HepG2 (cell line): ENCODE measurements around the gene HOMEZ. TPM values are rescaled to one million over a fixed set of nuclear protein-coding genes. Genes with fewer than 3 reads are reported as not detected.

ENCODE experiments used
- ATAC-seq: fragments of 200-7000 bp; cut with Tn5 transposase; 3 replicates; pipeline ENCODE4 v1.9.1; 2020; ENCODE audit warnings: mild to moderate bottlenecking, moderate library complexity
- BruUV-seq: library from RNA; stranded (reverse); fragments of 400-500 nt; replicated peaks from 2 replicates; lab custom pipeline; 2021; lab: Mats Ljungman, UMichigan
- CTCF ChIA-PET: fragments of 300-600 bp; formaldehyde crosslinking; extraction: SDS; loops from one replicate; lab custom pipeline; 2021; ENCODE audit warnings: low total read pairs, inconsistent platforms, low intra/inter-chr PET ratio; lab: Yijun Ruan, JAX
- POLR2A ChIA-PET: fragments of 350-600 bp; sonication (Branson Sonifier 250); formaldehyde crosslinking; loops from one replicate; lab custom pipeline; 2020; ENCODE audit warnings: antibody characterized with exemption, inconsistent platforms; lab: Yijun Ruan, JAX
- DNase-seq: peaks from one replicate; pipeline ENCODE4 v3.0.0-alpha.2; 2015; ENCODE audit warnings: low spot score
- FAIRE-seq: peaks from 3 replicates; lab custom pipeline; 2011; peaks lifted over from hg19 to GRCh38; lab: Jason Lieb, UNC
- H2AFZ ChIP-seq: one replicate; pipeline ENCODE4 v1.6.1; 2011; ENCODE audit warnings: low read length, inconsistent platforms
- H3K27ac ChIP-seq: fragments of 300-600 bp; 3 replicates; pipeline ENCODE4 v1.8.0; 2011; ENCODE audit warnings: mixed run types, mild to moderate bottlenecking, mixed read lengths, low read length, inconsistent platforms; ENCODE audit not compliant: insufficient read depth; ENCODE audit errors: extremely low read length
- H3K27me3 ChIP-seq, 2 experiments: fragments of 200-600 bp in 1 of 2; 2 replicates in 1 of 2; 3 replicates in 1 of 2; pipeline versions ENCODE4 v1.6.0 to v1.8.0; 2011; ENCODE audit warnings: low read length in 2 of 2, mild to moderate bottlenecking in 2 of 2, moderate library complexity in 2 of 2, inconsistent platforms in 1 of 2; ENCODE audit not compliant: insufficient read depth in 2 of 2, control insufficient read depth in 1 of 2
- H3K36me3 ChIP-seq, 2 experiments: fragments of 200-600 bp in 1 of 2; replicated peaks in 1 of 2; 2 replicates in 1 of 2; 3 replicates in 1 of 2; pipeline versions ENCODE4 v1.5.1 to v1.8.0; 2011; ENCODE audit warnings: low read length in 2 of 2, inconsistent platforms in 1 of 2; ENCODE audit not compliant: insufficient read depth in 2 of 2, control insufficient read depth in 1 of 2
- H3K4me1 ChIP-seq: 2 replicates; pipeline ENCODE4 v1.5.1; 2012; ENCODE audit warnings: low read length, inconsistent platforms; ENCODE audit not compliant: insufficient read depth
- H3K4me2 ChIP-seq: 2 replicates; pipeline ENCODE4 v1.6.0; 2011; ENCODE audit warnings: low read depth, low read length, inconsistent platforms
- H3K4me3 ChIP-seq, 3 experiments: fragments of 200-600 bp in 1 of 3; sonication (generic), shearing (Covaris generic) in 1 of 3; replicated peaks in 1 of 3; 2 replicates each; pipeline ENCODE4 v1.5.1; 2011 to 2016; ENCODE audit warnings: low read length in 3 of 3, inconsistent platforms in 2 of 3, low read depth in 2 of 3, mild to moderate bottlenecking in 2 of 3, control low read depth in 1 of 3, mixed read lengths in 1 of 3; ENCODE audit not compliant: insufficient read depth in 1 of 3
- H3K79me2 ChIP-seq: one replicate; pipeline ENCODE4 v1.6.1; 2011; ENCODE audit warnings: low read length, inconsistent platforms; ENCODE audit not compliant: insufficient read depth
- H3K9ac ChIP-seq: 2 replicates; pipeline ENCODE4 v1.6.0; 2011; ENCODE audit warnings: mild to moderate bottlenecking, low read depth, low read length, inconsistent platforms; ENCODE audit not compliant: insufficient read depth
- H3K9me3 ChIP-seq: 2 replicates; pipeline ENCODE4 v1.5.1; 2012; ENCODE audit warnings: mild to moderate bottlenecking, low read length
- H4K20me1 ChIP-seq: 2 replicates; pipeline ENCODE4 v1.6.0; 2011; ENCODE audit warnings: inconsistent platforms, mild to moderate bottlenecking, low read length, moderate library complexity; ENCODE audit not compliant: insufficient read depth
- ARID3A ChIP-seq: IDR thresholded peaks from 2 replicates; pipeline ENCODE4 v1.6.1; 2012; ENCODE audit warnings: low read depth, low read length, improper control_type of control experiment
- ATF4 ChIP-seq, 2 experiments: fragments of 450-650 bp in 1 of 2; sonication (generic) in 1 of 2; formaldehyde crosslinking; IDR thresholded peaks; 2 replicates each; pipeline versions ENCODE4 v1.5.0 to v1.8.0; 2020 to 2022; ENCODE audit warnings: mild to moderate bottlenecking in 1 of 2, missing genetic modification reagents in 1 of 2
- BHLHE40 ChIP-seq: IDR thresholded peaks from 2 replicates; pipeline ENCODE4 v1.6.1; 2011; ENCODE audit warnings: low read length, improper control_type of control experiment
- CEBPB ChIP-seq: IDR thresholded peaks from 2 replicates; pipeline ENCODE4 v1.6.1; 2011; ENCODE audit warnings: low read depth, low read length, improper control_type of control experiment, borderline replicate concordance
- EEA1 ChIP-seq: sonication (generic); formaldehyde crosslinking; IDR thresholded peaks from 2 replicates; pipeline ENCODE4 v1.5.1; 2020; ENCODE audit warnings: mild to moderate bottlenecking, missing genetic modification reagents, borderline replicate concordance
- FIP1L1 ChIP-seq: fragments of 200-400 bp; formaldehyde crosslinking; IDR thresholded peaks from 2 replicates; pipeline ENCODE4 v1.6.1; 2018; ENCODE audit warnings: low read depth, mild to moderate bottlenecking, low read length, moderate library complexity, borderline replicate concordance; ENCODE audit not compliant: insufficient read depth
- FOXA1 ChIP-seq, 2 experiments: fragments of 450-650 bp in 1 of 2; sonication (generic) in 1 of 2; formaldehyde crosslinking in 1 of 2; IDR thresholded peaks; 2 replicates each; pipeline versions ENCODE4 v1.4.0 to v1.6.1; 2016 to 2020; ENCODE audit warnings: missing genetic modification reagents in 1 of 2
- FOXA3 ChIP-seq: IDR thresholded peaks from 2 replicates; pipeline ENCODE4 v1.6.1; 2016; ENCODE audit warnings: missing genetic modification reagents, missing compliant biosample characterization
- GPN1 ChIP-seq: sonication (generic); formaldehyde crosslinking; IDR thresholded peaks from 2 replicates; pipeline ENCODE4 v1.5.1; 2020; ENCODE audit warnings: missing genetic modification reagents, borderline replicate concordance
- HNF1A ChIP-seq, 2 experiments: sonication (generic) in 1 of 2; formaldehyde crosslinking in 1 of 2; IDR thresholded peaks; 2 replicates each; pipeline versions ENCODE4 v1.4.0 to v1.6.1; 2016 to 2020; ENCODE audit warnings: borderline replicate concordance in 1 of 2, low read depth in 1 of 2, mild to moderate bottlenecking in 1 of 2, missing genetic modification reagents in 1 of 2
- MAFK ChIP-seq, 2 experiments: IDR thresholded peaks in 1 of 2; conservative IDR thresholded peaks in 1 of 2; 2 replicates each; pipeline ENCODE4 v1.6.1; 2011; ENCODE audit warnings: improper control_type of control experiment in 2 of 2, low read length in 2 of 2
- NFATC3 ChIP-seq: sonication (generic); formaldehyde crosslinking; IDR thresholded peaks from 2 replicates; pipeline ENCODE4 v1.5.1; 2020; ENCODE audit warnings: mild to moderate bottlenecking, missing genetic modification reagents
- RFXAP ChIP-seq: sonication (generic); formaldehyde crosslinking; IDR thresholded peaks from 2 replicates; pipeline ENCODE4 v1.4.0; 2020; ENCODE audit warnings: missing genetic modification reagents, borderline replicate concordance
- SNAPC2 ChIP-seq: sonication (generic); formaldehyde crosslinking; IDR thresholded peaks from 2 replicates; pipeline ENCODE4 v1.8.1; 2022; ENCODE audit warnings: mild to moderate bottlenecking, missing genetic modification reagents
- ZUFSP ChIP-seq: sonication (generic); formaldehyde crosslinking; IDR thresholded peaks from 2 replicates; pipeline ENCODE4 v1.9.0; 2021; ENCODE audit warnings: missing genetic modification reagents, mild to moderate bottlenecking, borderline replicate concordance
- in situ Hi-C: cut with HindIII; loops from 2 replicates; pipeline ENCODE4 v1.10.0; 2017; ENCODE audit warnings: low pct_unique_long_range_greater_than_20kb; ENCODE audit not compliant: extremely low pct_ligation_motif_present
- intact Hi-C: fragments of 100-400 bp; cut with micrococcal nuclease; formaldehyde crosslinking; loops from one replicate; pipeline ENCODE4 v1.10.0; 2022; ENCODE audit not compliant: unreplicated experiment
- polyA plus RNA-seq, 8 experiments: library from polyadenylated mRNA; depleted of rRNA in 3 of 8; stranded (reverse) in 7 of 8; unstranded in 1 of 8; fragments of >200 nt; fragmentation: Illumina TruSeq in 4 of 8; extraction: Trizol in 4 of 8; gene quantifications; 2 replicates each; pipeline versions ENCODE4 v1.2.1 to v1.2.3, GENCODE V29; 2011 to 2016; ENCODE audit warnings: low read depth in 4 of 8, missing spikeins in 1 of 8, mixed read lengths in 1 of 8; ENCODE audit not compliant: insufficient read depth in 1 of 8
- total RNA-seq, 5 experiments: library from RNA; depleted of rRNA; stranded (reverse); fragments of >200 nt; fragmentation: Illumina TruSeq; extraction: Trizol; gene quantifications; 2 replicates each; pipeline ENCODE4 v1.2.3, GENCODE V29; 2016; ENCODE audit warnings: low read depth in 1 of 5

HOMEZ gene
- total and polyA plus RNA-seq, 2 of the 13 experiments (the other 11 are each of a cell fraction or from before 2014, with no cell fraction given) = 14.5 to 31.8 TPM

GRCh38 chr14:23245282-23245681, 40.6 kb downstream of the HOMEZ start:
- Histone ChIP-seq H3K4me2 (peak overlapping the region; percentile 7), H4K20me1 (no peaks in the 10 kb centered on the region), H3K27ac (no peak overlapping the region), H3K79me2 (no peaks in the 10 kb centered on the region), H3K4me1 (peaks cover 20% of the 10 kb centered on the region), H3K27me3 (no peaks in the 10 kb centered on the region; a peak in 1 of 5 replicates), H3K9me3 (no peaks in the 10 kb centered on the region), H3K4me3 (no peak overlapping the region), H3K9ac (no peak overlapping the region), H3K36me3 (no peaks in the 10 kb centered on the region), H2AFZ (no peak overlapping the region)
- FAIRE-seq = no peak
- no TSS peak for BruUV-seq
- intact Hi-C loops (no loop called here), in situ Hi-C loops (no loop called here)
- peak; percentile 77 for ATAC-seq
- CTCF ChIA-PET = no interaction called here
- POLR2A ChIA-PET = interaction anchor here (1.0 kb wide), 1 partner anchor 41 kb away, joined by 3 read pairs; the partner anchor contains the start of gene HOMEZ
- DNase-seq = peak; percentile 37
- TF ChIP-seq ARID3A = peak; percentile 75
- no peak for TF ChIP-seq NFATC3 (CRISPR knock-in tag)
- TF ChIP-seq ZUFSP (CRISPR knock-in tag) = no peak
- no peak for TF ChIP-seq FOXA1 (IDR thresholded peaks at IDR 0.05)
- TF ChIP-seq FOXA1 (CRISPR knock-in tag; IDR thresholded peaks at IDR 0.05) = peak; percentile 62; the same call in 1 of the 2 replicates
- TF ChIP-seq MAFK (conservative IDR thresholded peaks at IDR 0.05 in 1 of 2, IDR thresholded peaks at IDR 0.05 in 1 of 2; ENCODE audit: low read length in 2 of 2) = peak in 1 of 2 experiments; percentile 63; a peak in 3 of 4 replicates
- no peak for TF ChIP-seq FIP1L1
- peak; percentile 86 for TF ChIP-seq HNF1A (IDR thresholded peaks at IDR 0.05; ENCODE audit: low read depth)
- no peak; the same call in 1 of the 2 replicates for TF ChIP-seq HNF1A (CRISPR knock-in tag; IDR thresholded peaks at IDR 0.05; ENCODE audit: borderline replicate concordance)
- no peak for TF ChIP-seq EEA1 (CRISPR knock-in tag)
- TF ChIP-seq FOXA3 (CRISPR knock-in tag) = peak; percentile 82
- no peak for TF ChIP-seq GPN1 (CRISPR knock-in tag)
- TF ChIP-seq BHLHE40 = no peak
- no peak for TF ChIP-seq ATF4 (CRISPR knock-in tag; IDR thresholded peaks at IDR 0.05)
- TF ChIP-seq CEBPB = no peak
- no peak for TF ChIP-seq RFXAP (CRISPR knock-in tag)
- no peak for TF ChIP-seq SNAPC2 (CRISPR knock-in tag)
